ENCODE data around the gene UBE2O.

The UBE2O gene

DNA sequence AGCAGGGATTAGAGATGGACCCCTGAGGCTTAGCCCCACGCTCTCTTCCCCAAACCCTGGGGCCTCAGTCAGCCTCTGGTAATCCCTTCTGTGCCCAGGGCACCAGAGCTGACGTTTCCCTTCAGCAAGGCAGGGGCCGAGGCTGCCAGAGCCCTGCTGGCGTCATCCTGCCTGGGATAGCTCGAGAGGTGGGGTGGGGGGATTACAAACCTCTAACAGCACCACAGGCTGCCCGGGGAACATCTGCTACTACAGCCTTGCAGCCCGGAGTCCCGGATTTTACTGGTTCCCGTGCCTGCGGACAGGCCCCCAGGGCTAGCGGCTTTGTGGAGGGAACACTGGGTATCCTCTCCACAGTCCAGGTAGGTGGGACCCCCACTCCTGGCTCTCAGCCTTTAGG is 14.4 kb upstream of the UBE2O start, which contains the start of gene AANAT:
AANAT (plus strand) TSS at position 238 of the 400 bp plus-strand sequence. CDS start 1,144 bp downstream, outside the sequence.
- no peak for DNase-seq (ENCODE audit: low spot score)

DNA sequence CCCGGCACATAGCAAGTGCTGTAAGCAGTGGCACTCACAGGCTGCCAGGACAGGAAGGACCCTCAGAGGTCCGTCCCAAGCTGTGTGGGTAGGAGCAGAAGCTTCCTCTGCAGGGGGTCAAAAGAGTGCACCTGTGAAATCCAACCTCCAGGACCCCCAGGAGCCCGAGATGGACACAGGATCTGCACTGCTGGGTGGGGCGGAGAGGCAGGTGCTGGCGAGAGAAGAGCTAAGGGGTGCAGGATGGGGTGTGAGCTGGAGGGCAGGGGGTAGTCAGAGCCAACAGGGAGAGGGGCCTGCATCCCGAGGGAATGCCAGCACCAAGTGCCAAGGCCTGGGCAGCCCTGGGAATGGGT is 13.8 kb upstream of the UBE2O start:
- no peak for DNase-seq (ENCODE audit: low spot score)

DNA sequence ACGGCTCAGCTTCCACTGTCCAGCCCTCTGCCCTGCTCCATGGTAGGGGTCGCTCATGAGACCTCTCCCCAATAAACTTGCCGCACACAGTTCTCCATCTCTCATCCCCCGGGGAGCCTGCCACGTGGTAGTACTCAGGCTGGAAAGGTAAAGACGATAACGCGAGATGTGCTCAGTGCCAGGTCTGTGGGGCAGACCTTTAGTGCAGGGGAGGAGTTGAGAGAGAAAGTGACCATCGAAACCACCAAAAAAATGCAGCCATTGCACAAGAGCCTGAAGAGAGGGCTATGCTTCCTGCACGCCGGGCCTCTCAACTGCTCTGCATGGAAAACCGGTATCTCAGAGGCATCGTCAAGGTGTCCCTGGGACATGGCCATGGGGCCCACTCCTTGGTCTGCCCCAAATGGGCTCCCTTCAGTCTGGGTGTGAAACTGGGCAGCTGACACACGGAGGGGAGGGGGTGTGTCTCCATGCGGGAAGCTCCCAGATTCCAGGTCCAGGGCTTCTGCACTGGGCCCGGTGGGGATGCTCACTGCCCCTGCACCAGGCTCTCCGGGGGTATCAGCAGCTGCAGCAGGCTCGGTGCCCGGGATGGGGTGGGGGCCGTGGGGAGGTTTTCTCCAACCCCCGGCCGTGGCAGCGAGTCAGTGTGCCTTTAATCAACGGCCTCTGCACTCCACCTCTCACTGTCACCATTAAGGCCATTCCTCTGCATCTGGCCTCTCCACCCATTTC is 9.8 kb upstream of the UBE2O start:
- no peak for DNase-seq (ENCODE audit: low spot score)

DNA sequence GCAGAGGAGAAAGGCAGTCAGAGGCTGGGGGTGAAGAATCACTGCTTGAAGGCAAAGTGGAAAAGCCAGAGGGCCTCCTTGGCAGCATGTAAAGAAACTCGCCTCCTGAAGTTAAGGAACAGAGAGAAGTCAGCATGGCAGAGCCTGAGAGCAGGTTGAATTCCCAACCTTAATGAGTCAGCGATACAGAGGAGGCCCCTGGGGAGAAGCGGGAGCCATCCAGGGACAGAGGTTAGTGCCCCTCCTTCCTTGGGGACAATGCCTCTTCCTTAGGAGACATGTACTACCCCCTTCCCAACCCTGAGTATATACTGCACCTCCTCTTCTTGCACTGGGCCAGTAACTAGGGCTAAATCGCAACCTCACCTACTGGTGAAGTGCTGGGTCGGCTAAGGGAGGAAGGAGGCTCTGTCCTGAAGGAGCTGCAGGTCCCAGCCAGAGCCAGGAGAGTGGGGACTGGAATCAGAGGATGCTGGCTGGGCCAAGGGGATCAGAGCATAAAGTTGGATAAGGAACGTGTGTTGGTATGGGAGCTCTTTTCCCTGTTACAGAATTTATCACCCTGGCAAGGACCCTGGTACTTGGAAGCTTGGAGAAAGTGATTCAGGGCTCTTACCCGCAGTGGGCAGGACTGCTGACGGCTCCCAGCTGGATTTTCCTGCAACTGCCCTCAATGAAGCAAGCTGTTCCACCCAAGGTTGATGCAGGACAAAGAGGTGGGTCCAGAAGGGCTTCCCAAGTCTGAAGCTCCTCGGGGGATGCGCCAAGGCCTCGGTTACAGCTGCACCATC is 9.0 kb upstream of the UBE2O start:
- DNase-seq (ENCODE audit: low spot score), result no peak

DNA sequence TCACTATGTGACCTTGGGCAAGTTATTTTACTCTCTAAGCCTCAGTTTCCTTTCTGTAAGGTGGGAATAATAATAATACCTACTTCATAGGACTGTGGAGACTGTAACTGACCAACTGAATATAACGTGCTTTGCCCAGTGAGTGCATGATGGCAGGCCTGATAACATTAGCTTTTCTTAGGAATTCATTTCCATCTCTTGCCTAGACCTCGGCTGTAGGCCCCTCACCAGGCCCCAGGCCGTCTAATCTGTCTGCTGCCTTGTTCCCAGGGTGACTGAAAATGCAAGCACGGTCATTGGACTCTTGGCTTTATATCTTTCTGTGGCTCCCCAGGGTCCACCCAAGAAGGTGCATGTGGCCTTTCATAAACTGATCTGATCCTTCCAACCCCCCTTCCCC is 6.7 kb upstream of the UBE2O start:
- DNase-seq (ENCODE audit: low spot score), result no peak

DNA sequence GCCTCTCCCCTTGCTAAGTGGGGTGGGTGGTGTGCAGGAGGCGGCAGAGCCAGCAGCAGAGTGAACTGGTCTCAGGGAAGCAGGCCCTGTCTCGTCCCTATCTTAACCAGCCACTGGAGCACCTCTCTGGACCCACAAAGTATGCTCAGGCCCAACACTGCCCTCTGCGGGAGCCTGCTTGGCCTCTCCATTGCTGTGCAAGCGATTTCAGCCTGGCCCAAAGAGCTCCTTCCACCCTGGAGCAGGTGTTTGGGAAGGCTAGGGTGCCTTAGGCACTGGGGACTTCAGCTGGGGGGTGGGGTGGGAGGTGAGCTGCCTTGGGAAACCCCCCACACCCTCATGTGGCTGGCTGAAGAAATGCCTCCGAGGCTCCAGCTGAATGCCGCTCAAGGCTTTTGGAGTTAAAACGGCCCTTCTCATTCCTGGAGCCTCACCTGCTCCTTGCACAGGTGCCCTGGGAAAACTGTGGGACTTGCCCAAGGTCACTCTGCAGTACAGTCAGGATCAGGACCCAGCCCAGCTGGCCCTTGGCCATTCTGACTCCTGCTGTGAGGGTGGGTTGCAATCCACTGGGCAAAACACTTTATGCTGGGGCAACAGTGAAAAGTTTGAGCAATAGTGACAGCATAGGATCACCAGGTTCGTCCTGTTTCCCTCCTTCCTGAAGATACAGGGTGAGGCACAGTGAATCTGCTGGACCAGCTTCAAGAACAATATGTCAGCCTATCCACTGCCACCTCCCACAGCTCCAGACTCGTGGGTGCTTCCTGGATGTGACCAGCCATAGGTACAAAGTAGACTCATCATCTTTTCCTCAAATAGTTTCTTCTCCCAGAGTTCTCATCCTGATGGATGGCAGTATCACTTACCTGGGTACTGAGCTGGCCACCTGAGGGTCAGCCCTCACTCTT is 5.9 kb upstream of the UBE2O start:
- DNase-seq (ENCODE audit: low spot score), result peak; percentile 69

DNA sequence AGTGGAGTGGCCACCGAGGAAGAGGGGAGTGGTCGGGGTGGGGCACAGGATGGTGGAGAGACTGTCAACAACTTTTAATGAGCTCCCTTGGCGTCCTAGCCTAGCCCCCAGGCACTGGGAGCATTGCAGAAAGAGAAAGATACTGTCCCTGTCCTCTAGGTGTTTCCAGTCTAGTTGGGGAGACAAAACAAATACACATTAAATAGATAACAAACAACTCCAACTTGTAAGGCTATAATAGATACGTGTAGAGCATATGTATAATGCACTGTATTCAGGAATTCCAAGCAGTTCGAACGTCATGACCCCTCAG is 435 bp upstream of the UBE2O start:
- no peak for DNase-seq (ENCODE audit: low spot score)

DNA sequence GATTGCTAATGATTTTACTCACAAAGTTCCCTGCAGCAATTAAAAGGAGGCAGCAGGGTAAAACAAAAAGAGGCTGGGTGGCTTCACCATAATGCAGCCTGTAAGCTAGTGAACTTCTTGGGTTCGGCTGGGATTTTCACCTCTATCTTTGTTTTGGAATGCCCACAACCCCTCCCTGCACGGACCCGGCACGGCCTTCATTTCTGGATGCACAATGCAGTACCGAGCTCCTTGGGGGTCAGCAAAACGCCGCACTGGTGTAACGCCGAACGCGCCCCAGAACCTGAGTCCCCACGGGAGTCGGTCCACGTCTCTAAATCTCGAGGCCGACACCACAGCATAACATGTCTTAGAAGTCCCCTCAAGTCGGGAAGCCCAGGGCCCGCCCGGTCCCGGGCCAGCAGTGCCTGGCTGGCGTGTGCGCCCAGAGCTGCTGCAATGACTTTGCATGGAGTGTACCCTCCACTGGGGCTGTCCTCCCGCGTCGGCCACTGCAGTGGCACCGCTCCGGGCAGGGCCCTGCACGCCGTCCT is 759 bp downstream of the UBE2O start:
- peak; percentile 32 for DNase-seq (ENCODE audit: low spot score)

DNA sequence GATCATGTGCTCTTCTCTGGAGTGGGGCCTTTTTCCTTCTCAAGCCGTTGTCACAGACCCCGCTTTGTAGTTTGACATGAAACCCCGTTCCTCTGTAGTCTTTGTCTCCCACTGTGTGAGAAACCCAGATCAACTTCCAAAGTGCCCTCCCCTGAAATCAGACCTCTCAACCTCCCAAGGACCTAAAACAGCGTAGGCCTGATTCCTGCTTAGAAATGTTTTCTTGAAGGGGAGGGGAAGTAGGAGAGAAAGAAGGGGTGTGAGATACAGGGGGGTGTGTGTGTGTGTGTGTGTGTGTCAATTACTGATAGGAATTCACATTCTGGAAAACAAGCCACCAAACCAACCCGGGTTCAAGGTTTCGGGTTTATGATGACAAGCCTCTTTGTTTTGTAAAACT is 1.4 kb downstream of the UBE2O start:
- no peak for DNase-seq (ENCODE audit: low spot score)

DNA sequence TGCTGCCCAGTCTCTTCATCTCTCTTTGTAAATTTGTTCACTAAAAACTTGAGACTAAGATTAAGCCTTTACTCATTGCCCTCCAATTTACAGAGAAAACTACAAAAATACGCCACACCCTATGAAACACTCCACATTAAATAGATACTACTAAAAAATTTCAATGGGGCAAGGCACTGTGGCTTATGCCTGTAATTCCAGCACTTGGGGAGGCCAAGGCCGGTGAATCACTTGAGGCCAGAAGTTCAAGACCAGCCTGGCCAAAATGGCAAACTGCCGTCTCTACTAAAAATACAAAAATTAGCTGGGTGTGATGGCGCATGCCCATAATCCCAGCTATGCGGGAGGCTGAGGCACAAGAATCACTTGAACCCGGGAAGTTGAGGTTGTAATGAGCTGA is 3.8 kb downstream of the UBE2O start:
- no peak for DNase-seq (ENCODE audit: low spot score)

DNA sequence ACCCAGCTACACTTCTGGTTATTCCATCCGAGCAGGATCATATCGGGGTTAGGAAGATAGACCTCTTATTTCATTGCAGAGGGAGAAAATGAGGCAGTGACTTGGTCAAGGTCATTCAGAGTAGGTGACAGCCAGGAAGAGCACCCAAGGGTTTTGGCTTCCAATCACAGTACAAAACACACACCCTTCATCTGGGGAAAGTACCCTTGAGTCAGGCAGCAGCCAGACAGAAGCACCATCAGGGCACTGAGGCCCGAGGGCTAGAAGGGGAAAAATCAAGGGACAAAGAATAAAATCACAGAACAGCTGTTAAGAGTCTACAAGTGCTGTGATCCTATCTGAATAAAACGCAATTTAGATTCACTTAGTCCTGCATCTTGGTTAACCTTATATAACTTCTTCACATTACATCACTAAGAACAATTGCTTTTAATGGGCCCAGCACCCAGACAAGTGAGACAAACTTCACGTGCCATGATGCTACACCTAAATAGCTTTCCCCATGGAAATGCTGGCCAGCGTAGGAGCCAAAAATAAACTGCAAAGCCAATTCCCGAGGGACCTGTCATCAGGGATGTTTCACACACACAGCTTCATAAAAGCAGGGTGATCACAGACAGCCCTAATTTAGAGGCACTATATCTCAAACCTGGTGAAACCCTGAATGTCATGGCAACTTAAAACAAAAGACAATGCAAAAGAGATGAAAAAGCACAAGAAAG is 4.9 kb downstream of the UBE2O start:
- DNase-seq (ENCODE audit: low spot score), result no peak

DNA sequence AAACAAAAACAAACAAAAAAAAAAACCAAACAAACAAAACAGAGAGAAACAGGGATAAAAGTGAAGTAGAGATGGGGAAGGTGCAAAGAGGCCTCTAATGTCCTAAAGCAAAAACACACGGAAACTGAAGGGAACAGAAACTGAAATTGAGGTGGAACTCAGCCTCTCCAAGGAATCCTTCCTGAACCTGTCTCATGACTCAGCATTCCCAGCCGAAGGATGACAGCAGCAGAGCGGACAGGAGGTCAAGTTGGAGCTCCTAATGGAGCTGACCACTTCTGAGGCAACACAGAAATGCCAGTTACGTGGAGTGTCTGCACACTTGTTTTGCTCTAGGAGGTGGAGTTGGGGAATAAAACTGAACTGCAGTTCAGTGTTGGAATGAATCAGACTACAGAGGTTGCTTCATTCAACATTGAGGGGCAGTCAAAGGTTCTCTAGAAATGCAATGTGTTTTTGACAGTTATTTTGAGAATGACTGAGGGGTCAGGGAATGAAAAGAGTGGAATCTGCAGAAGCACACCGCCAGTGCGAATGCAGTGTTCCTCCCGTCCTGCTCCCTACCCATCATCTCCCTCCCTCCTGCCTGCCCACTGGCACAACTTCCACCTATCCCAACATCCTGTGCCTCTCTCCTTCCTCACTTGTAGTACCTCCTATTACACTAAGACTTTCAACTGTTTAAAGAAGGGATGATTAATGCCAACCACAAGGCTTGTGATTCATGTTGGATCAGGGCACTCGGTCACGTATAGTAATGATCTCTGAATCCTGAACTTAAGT is 6.3 kb downstream of the UBE2O start:
- no peak for DNase-seq (ENCODE audit: low spot score)

DNA sequence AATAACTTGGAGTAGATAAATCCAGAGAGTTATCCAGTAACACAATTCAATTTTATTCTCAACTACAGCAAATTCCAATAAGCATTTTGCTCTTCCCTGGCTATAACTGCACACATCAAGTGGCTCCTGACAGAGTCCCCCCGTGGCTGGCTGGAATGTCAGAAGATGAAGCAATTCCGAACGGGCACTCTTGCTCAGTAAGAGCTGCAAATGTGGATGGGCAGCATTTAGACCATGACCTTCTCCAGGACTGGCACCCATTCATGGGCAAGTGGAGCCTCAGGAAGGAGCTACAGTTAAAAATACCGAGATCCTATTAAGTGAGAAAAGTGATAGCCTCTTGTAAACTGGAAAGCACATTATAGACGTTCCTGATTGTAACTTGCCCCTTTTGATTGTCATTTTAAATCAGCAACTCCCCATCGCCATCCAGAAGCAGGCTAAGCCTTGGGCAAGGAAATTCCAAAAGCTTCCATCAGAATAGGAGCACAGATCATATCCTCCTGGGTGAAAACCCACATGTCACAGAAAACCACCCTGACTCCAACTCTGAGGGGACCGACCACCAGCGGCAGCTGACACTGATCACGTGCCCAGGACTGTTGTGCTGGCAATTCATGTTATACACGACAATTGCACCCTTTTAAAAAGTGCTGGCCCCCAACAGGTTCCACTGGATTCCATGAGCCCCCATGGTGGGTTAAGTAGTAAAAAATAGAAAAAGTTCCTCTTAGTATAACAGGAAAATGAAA is 7.1 kb downstream of the UBE2O start:
- DNase-seq (ENCODE audit: low spot score), result no peak

DNA sequence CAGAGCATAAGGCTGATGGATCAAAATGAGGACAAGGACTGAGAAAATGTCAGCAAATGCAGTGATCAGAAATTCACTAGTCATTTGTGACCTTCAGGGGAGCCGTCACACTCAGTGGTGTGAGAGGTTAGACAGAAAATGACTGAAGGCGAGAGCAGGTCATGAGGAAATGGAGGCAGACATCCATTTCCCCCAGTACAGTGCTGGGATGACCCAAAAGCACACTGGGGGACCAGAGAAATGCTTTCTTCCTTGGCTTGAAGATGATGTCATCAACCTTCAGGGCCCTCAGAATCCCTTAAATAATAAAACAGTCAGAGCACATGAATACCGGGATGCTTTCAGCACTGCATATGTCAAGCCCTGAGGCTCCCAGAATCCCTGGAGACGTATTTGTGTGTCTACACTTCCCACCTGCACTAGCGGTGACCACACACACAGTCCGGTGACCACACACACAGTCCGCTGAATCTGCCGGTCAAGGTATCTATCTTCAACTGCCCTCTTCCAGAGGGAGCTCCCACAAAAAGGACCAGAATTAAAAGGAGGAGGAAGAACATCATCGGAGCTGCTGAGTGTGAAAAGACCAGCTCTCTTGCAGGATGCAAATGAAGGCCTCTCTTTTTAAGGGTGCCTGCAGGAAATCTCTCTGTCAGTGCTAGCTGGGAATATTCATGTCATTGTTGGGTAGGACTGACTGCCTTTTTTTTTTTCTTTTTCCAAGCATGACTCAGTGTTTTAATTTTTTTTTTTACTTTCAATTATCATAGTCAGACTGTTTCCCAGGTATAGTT is 8.2 kb downstream of the UBE2O start:
- no peak for DNase-seq (ENCODE audit: low spot score)

DNA sequence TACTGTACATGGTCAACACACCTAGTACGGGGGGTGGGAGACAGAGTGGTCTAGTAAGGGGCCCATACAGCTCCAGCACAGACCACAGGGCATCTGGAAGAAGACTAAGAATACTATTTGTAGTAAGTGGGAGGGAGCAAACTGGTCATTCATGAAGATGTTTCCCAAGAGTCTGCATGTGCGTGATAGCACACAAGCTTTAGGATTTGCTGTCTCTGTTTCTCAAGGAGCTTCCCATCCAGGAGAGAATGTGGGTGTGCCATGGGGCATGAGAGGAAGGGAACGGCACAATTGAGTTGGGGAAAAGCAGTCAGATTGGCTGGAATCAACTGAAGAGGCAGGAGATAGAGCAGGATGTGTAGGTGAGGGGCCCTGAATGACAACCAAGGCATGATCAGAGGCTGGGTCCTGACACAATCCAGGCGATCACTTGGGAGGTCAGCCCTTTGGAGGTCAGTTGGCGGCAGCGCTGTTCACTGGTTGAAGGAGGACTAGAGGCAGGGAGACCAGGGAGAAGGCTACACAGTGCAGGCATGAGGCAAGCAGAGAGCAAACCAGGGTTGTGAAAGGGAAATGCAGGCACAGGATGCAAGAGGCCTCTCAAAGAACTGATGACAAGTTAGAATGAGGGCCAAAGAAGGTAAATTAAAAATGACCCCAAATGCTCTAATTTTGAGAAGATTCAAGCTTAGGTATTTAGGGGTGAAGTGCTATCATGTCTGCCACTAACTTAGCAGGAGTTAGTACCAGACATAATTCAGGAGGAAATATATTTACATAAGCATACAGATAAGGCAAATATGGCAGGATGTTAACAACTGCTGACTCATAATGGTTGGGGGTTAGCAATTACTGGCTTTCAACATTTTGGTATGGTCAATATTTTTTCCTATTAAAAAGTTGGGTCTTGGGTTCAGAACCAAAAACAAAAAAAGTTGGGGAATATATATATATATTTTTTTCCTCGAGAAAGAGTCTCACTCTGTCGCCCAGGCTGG is 10.3 kb downstream of the UBE2O start:
- DNase-seq (ENCODE audit: low spot score), result no peak

DNA sequence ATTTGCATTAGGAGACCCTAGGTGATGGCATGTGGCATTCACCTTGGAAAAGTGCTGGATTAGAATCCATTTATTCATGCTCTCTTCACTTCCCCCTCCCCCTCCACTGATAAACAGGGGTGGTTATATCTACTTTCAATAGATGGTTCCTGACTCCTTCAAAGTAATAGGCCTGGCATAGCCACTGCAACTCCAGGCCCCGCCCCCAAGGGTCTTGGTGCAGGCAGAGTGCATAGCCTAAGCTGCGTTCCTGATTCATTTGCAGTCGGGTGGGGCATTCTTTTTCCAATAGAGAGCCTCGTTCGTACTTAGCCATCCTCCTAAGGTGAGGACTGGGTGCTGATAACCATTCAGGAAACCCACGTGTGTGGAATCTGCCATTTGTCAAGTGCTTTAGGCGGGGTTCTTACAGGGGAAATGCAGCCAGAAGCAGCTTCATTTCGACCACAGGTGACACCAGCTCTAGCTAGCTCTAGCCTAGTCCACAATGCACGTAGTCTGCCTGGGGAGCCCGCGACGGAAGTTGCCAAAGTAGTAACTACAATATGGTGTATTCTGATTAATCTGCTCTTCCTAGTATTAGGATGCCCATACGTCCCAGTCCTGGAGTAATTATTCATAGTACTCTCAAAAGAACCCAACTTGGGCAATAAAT is 11.1 kb downstream of the UBE2O start:
- no peak for DNase-seq (ENCODE audit: low spot score)

DNA sequence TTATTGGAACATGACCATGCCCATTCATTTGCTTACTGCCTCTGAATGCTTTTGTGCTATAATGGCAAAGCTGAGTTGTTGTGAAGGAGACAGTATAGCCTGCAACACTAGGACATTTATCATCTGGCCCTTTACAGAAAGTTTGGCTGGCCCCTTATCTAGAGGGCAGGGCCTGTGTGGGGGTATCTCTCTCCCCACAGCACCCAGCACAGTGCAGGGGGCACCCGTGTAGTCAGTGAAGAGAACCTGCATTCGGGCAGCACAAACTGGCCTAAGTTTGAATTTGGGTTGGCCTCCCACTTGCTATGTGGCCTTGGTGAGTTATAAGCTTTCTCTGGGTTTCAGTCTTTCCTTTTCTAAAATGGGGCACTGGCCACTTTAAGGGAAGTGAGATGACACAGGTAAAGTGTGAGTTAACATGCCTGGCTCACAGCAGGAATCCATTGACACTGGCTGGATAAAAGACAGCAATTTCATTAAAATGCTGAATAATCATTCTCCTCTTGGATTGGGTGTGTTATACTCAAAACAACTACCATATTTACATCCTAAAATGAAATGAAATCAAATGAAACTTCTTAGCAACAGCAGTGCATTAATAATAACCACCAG is 12.1 kb downstream of the UBE2O start:
- no peak for DNase-seq (ENCODE audit: low spot score)

Data from NAMALWA (cell line).